ENCODE results near the gene SERPINE3.

SERPINE3 gene

DNA sequence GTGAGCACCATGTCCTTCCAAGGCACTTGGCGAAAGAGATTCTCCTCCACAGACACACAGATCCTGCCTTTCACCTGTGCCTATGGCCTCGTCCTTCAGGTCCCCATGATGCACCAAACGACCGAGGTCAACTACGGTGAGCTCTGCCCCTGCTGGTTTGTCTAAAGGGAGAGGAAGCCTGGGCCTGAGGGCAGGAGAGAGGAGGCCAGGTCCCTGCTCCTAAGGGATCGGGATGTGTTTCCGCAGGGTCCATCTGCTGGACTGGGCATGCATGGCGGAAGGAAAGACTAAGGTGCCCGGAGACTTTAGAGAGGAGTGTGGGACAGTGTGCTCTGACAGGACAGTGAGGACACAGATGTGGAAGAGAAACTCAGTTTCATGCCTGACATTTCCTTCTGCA lies 7.6 kb downstream of the SERPINE3 start:
- POLR2A ChIA-PET = no interaction called here
- CTCF ChIA-PET = no interaction called here
- DNase-seq (ENCODE audit: extremely low spot score) = no peak
- no peak for TF ChIP-seq NFRKB (IDR thresholded peaks at IDR 0.05)

DNA sequence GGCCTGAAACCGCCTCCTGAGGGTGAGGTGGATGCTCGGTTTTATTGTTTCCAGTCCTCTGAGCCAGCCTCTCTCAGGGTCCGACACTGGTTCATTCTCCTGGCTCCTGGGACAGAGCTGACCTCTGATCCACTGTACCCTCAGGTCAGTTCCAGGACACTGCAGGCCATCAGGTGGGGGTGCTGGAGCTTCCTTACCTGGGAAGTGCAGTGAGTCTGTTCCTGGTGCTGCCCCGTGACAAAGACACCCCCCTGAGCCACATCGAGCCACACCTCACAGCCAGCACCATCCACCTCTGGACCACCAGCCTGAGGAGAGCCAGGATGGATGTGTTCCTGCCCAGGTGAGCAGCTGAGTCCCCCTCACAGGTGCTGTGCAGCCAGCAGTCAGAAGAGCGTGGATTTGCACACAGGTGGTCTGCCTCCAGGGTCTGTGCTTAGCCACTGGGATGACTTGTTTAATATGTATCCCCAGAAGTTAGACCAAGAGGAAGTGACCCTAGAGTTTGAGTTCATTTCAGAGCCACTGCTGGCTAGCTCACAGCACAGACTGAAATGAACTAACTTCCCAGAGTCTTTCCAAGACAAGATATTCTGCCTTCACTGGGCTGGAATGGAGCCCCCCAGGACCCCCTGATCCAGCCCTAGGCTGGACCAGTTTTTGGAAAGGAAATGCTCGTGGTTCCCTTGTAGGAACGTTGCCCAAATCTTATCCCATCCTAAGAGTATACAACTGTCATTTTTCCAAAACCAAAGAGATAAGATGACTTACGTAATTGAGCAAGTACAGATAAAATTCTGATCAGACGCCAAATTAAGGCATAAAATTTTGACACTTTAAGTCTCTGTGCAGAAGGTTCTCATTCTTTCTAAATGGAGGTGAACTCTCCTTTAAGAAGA lies 8.8 kb downstream of the SERPINE3 start:
- POLR2A ChIA-PET = no interaction called here
- TF ChIP-seq FOXM1 (IDR thresholded peaks at IDR 0.05; ENCODE audit: borderline replicate concordance) (no peak), ARNT (IDR thresholded peaks at IDR 0.05) (no peak), FOXK2 (IDR thresholded peaks at IDR 0.05) (no peak), FOXA1 (IDR thresholded peaks at IDR 0.05) (no peak), ELF4 (IDR thresholded peaks at IDR 0.05) (no peak), LEF1 (IDR thresholded peaks at IDR 0.05; ENCODE audit: borderline replicate concordance) (no peak), CTBP1 (IDR thresholded peaks at IDR 0.05; ENCODE audit: borderline replicate concordance) (no peak), SP1 (IDR thresholded peaks at IDR 0.05) (no peak), L3MBTL2 (conservative IDR thresholded peaks at IDR 0.05) (no peak), HDGF (IDR thresholded peaks at IDR 0.05; ENCODE audit: borderline replicate concordance) (no peak), SUZ12 (IDR thresholded peaks at IDR 0.05) (no peak), BHLHE40 (IDR thresholded peaks at IDR 0.05; ENCODE audit: borderline replicate concordance) (no peak), TARDBP (IDR thresholded peaks at IDR 0.05) (no peak), ZNF384 (IDR thresholded peaks at IDR 0.05) (no peak), NFRKB (IDR thresholded peaks at IDR 0.05) (no peak)
- TF ChIP-seq, protein P1, sequence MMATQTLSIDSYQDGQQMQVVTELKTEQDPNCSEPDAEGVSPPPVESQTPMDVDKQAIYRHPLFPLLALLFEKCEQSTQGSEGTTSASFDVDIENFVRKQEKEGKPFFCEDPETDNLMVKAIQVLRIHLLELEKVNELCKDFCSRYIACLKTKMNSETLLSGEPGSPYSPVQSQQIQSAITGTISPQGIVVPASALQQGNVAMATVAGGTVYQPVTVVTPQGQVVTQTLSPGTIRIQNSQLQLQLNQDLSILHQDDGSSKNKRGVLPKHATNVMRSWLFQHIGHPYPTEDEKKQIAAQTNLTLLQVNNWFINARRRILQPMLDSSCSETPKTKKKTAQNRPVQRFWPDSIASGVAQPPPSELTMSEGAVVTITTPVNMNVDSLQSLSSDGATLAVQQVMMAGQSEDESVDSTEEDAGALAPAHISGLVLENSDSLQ (IDR thresholded peaks at IDR 0.05) = no peak
- DNase-seq (ENCODE audit: extremely low spot score) = no peak
- CTCF ChIA-PET = no interaction called here

DNA sequence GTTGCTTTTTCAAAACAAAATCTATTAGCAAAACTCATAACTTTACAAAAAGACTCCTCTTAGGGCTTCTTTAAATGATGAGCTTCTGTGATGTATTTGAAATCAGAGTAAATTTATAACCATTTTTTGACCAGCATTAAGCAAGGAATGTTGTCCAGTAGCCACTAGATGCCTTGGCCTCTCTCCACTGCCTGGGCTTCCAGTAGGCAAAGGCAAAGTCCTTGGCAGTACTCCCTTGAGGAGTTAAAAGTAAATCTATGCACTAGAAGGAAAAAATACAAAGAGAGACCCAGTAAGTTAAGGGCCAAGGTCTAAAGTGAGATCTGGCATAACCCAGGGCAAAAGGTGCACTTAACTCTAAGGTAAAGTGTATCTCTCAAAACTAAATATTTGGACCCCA lies 9.5 kb downstream of the SERPINE3 start:
- TF ChIP-seq BHLHE40 (IDR thresholded peaks at IDR 0.05; ENCODE audit: borderline replicate concordance) = no peak
- no peak for TF ChIP-seq L3MBTL2 (conservative IDR thresholded peaks at IDR 0.05)
- TF ChIP-seq HDGF (IDR thresholded peaks at IDR 0.05; ENCODE audit: borderline replicate concordance) = no peak
- TF ChIP-seq SP1 (IDR thresholded peaks at IDR 0.05) = no peak
- TF ChIP-seq CTBP1 (IDR thresholded peaks at IDR 0.05; ENCODE audit: borderline replicate concordance) = no peak
- no peak for TF ChIP-seq FOXM1 (IDR thresholded peaks at IDR 0.05; ENCODE audit: borderline replicate concordance)
- no peak for TF ChIP-seq LEF1 (IDR thresholded peaks at IDR 0.05; ENCODE audit: borderline replicate concordance)
- no peak for TF ChIP-seq TARDBP (IDR thresholded peaks at IDR 0.05)
- no peak for TF ChIP-seq ZNF384 (IDR thresholded peaks at IDR 0.05)
- TF ChIP-seq ELF4 (IDR thresholded peaks at IDR 0.05) = no peak
- TF ChIP-seq FOXK2 (IDR thresholded peaks at IDR 0.05) = no peak
- no peak for TF ChIP-seq FOXA1 (IDR thresholded peaks at IDR 0.05)
- TF ChIP-seq, protein P1 (IDR thresholded peaks at IDR 0.05) = no peak
- TF ChIP-seq SUZ12 (IDR thresholded peaks at IDR 0.05) = no peak
- TF ChIP-seq ARNT (IDR thresholded peaks at IDR 0.05) = no peak
- TF ChIP-seq NFRKB (IDR thresholded peaks at IDR 0.05) = no peak
- ChIA-PET POLR2A (no interaction called here), CTCF (no interaction called here)
- no peak for DNase-seq (ENCODE audit: extremely low spot score)

DNA sequence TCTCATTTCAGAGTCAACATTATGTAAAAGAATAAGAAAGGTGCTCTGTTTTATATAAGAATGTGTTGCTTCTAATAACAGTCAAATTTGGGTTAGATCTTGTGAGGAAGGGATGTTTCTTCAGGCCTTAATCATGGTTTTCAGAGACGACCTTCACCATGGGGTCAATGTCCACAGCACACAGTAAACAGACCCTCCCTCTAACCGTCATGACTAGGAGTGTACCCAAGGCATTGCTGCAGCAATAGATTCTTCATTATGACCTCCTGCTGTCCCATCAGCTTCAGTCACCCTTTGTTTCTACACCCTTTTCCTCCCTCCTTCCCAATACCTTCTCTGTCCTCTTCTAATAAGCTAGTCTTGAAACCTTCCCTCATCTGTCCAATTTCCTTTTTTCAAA lies 15.7 kb downstream of the SERPINE3 start:
- ChIA-PET POLR2A (no interaction called here), CTCF (no interaction called here)
- TF ChIP-seq FOXA1 (IDR thresholded peaks at IDR 0.05) (no peak), HDGF (IDR thresholded peaks at IDR 0.05; ENCODE audit: borderline replicate concordance) (no peak), FOXM1 (IDR thresholded peaks at IDR 0.05; ENCODE audit: borderline replicate concordance) (no peak), FOXK2 (IDR thresholded peaks at IDR 0.05) (no peak), SP1 (IDR thresholded peaks at IDR 0.05) (no peak), TARDBP (IDR thresholded peaks at IDR 0.05) (no peak), ARNT (IDR thresholded peaks at IDR 0.05) (no peak), CTBP1 (IDR thresholded peaks at IDR 0.05; ENCODE audit: borderline replicate concordance) (no peak), L3MBTL2 (conservative IDR thresholded peaks at IDR 0.05) (no peak), NFRKB (IDR thresholded peaks at IDR 0.05) (no peak), LEF1 (IDR thresholded peaks at IDR 0.05; ENCODE audit: borderline replicate concordance) (no peak), SUZ12 (IDR thresholded peaks at IDR 0.05) (no peak), ELF4 (IDR thresholded peaks at IDR 0.05) (no peak), ZNF384 (IDR thresholded peaks at IDR 0.05) (no peak), BHLHE40 (IDR thresholded peaks at IDR 0.05; ENCODE audit: borderline replicate concordance) (no peak)
- TF ChIP-seq, protein P1 (IDR thresholded peaks at IDR 0.05) = no peak
- no peak for DNase-seq (ENCODE audit: extremely low spot score)

DNA sequence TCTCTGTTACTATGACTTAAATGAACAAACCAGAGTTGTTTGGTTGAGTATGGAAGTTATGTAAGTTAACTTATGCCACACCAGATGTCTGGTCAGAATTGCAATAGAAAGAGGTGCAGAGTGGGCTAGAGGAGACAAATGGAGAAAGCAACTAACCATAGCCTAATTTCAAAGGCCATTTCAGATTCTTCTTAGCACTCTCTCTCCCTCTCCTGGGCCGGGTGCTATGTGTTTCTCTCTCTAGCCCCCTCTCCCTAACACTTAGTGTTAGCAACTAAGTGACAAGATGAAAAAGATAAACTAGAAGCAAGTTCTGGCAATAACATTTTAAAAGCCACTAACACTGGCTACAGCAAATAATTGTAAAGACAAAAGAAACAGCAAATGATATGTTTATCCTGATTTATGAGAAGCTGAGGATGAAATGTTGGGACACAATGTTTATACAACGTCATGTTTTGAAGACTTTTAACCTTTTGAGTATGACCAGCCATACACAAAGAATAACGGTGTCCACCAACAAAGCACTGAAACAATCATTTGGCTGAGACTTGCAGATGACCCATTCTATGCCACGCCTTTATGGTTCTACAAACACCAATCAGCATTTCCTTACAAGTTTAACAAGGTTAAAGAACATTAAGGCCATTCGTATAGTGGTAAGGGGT lies 18.6 kb downstream of the SERPINE3 start:
- CTCF ChIA-PET = no interaction called here

More for the DNA sequence above, 18.6 kb downstream of the SERPINE3 start:
- no peak for TF ChIP-seq FOXM1 (IDR thresholded peaks at IDR 0.05; ENCODE audit: borderline replicate concordance)
- TF ChIP-seq, protein P1 (IDR thresholded peaks at IDR 0.05) = no peak
- TF ChIP-seq LEF1 (IDR thresholded peaks at IDR 0.05; ENCODE audit: borderline replicate concordance) = no peak
- TF ChIP-seq TARDBP (IDR thresholded peaks at IDR 0.05) = no peak
- TF ChIP-seq SP1 (IDR thresholded peaks at IDR 0.05) = no peak
- TF ChIP-seq HDGF (IDR thresholded peaks at IDR 0.05; ENCODE audit: borderline replicate concordance) = no peak
- no peak for TF ChIP-seq FOXA1 (IDR thresholded peaks at IDR 0.05)
- TF ChIP-seq ELF4 (IDR thresholded peaks at IDR 0.05) = no peak
- no peak for TF ChIP-seq L3MBTL2 (conservative IDR thresholded peaks at IDR 0.05)
- TF ChIP-seq SUZ12 (IDR thresholded peaks at IDR 0.05) = no peak
- no peak for TF ChIP-seq FOXK2 (IDR thresholded peaks at IDR 0.05)
- no peak for TF ChIP-seq ARNT (IDR thresholded peaks at IDR 0.05)
- no peak for TF ChIP-seq ZNF384 (IDR thresholded peaks at IDR 0.05)
- no peak for TF ChIP-seq BHLHE40 (IDR thresholded peaks at IDR 0.05; ENCODE audit: borderline replicate concordance)
- no peak for TF ChIP-seq CTBP1 (IDR thresholded peaks at IDR 0.05; ENCODE audit: borderline replicate concordance)
- no peak for TF ChIP-seq NFRKB (IDR thresholded peaks at IDR 0.05)
- POLR2A ChIA-PET = no interaction called here
- DNase-seq (ENCODE audit: extremely low spot score) = no peak
